ENCODE measurements around the gene TPCN1. TPM values are rescaled to one million over a fixed set of nuclear protein-coding genes. Genes with fewer than 3 reads are reported as not detected.
A peak's percentile ranks its signal among the peaks of the same experiment; 100 is the strongest.

Gene TPCN1
- total and polyA plus RNA-seq, 2 experiments from 2014 or later: 13.4 to 24.2 TPM

GRCh38 chr12:113271853-113272561 lies 50.7 kb downstream of the TPCN1 start:
- DNase-seq (ENCODE audit: low read depth in 1 of 2, low spot score in 1 of 2): peak in 1 of 2 donors; percentile 91
- Histone ChIP-seq H3K9me3 (ENCODE audit: low read depth) (no peaks in the 10 kb centered on the region), H3K27ac (no peak overlapping the region), H3K36me3 (no peaks in the 10 kb centered on the region), H3K4me1 (ENCODE audit: low read depth) (peaks cover 3% of the 10 kb centered on the region), H3K4me3 (no peak overlapping the region), H3K27me3 (no peaks in the 10 kb centered on the region)
- no peak for TF ChIP-seq CTCF (IDR thresholded peaks at IDR 0.05; ENCODE audit: low read depth, low read length)

GRCh38 chr12:113273053-113273725 lies 51.9 kb downstream of the TPCN1 start:
- peak in 1 of 2 donors; percentile 34 for DNase-seq (ENCODE audit: low read depth in 1 of 2, low spot score in 1 of 2)
- no peak overlapping the region for H3K27ac ChIP-seq
- TF ChIP-seq CTCF (IDR thresholded peaks at IDR 0.05; ENCODE audit: low read depth, low read length): no peak
- no peaks in the 10 kb centered on the region for H3K27me3 ChIP-seq
- H3K4me1 ChIP-seq (ENCODE audit: low read depth): peaks cover 3% of the 10 kb centered on the region
- H3K9me3 ChIP-seq (ENCODE audit: low read depth): no peaks in the 10 kb centered on the region
- H3K36me3 ChIP-seq: no peaks in the 10 kb centered on the region
- no peak overlapping the region for H3K4me3 ChIP-seq

GRCh38 chr12:113274848-113275247 lies 53.6 kb downstream of the TPCN1 start:
- no peak for TF ChIP-seq CTCF (IDR thresholded peaks at IDR 0.05; ENCODE audit: low read depth, low read length)
- H3K27me3 ChIP-seq: no peaks in the 10 kb centered on the region
- DNase-seq (ENCODE audit: low read depth in 1 of 2, low spot score in 1 of 2): peak in 1 of 2 donors; percentile 23
- no peak overlapping the region for H3K4me3 ChIP-seq
- H3K27ac ChIP-seq: no peak overlapping the region
- peaks cover 3% of the 10 kb centered on the region for H3K4me1 ChIP-seq (ENCODE audit: low read depth)
- H3K36me3 ChIP-seq: no peaks in the 10 kb centered on the region
- no peaks in the 10 kb centered on the region for H3K9me3 ChIP-seq (ENCODE audit: low read depth)

- TF ChIP-seq CTCF (IDR thresholded peaks at IDR 0.05; ENCODE audit: low read depth, low read length): no peak
- Histone ChIP-seq H3K27ac (no peak overlapping the region), H3K4me1 (ENCODE audit: low read depth) (peaks cover 3% of the 10 kb centered on the region), H3K9me3 (ENCODE audit: low read depth) (no peaks in the 10 kb centered on the region), H3K36me3 (no peaks in the 10 kb centered on the region), H3K27me3 (no peaks in the 10 kb centered on the region), H3K4me3 (no peak overlapping the region)
- peak in 1 of 2 donors; percentile 84 for DNase-seq (ENCODE audit: low read depth in 1 of 2, low spot score in 1 of 2)
Observed at GRCh38 chr12:113276306-113276705, 55.0 kb downstream of the TPCN1 start.

GRCh38 chr12:113276946-113277500 lies 55.8 kb downstream of the TPCN1 start:
- Histone ChIP-seq H3K4me1 (ENCODE audit: low read depth) (peaks cover 3% of the 10 kb centered on the region), H3K27ac (no peak overlapping the region), H3K9me3 (ENCODE audit: low read depth) (no peaks in the 10 kb centered on the region), H3K36me3 (no peaks in the 10 kb centered on the region), H3K27me3 (no peaks in the 10 kb centered on the region), H3K4me3 (no peak overlapping the region)
- no peak for TF ChIP-seq CTCF (IDR thresholded peaks at IDR 0.05; ENCODE audit: low read depth, low read length)
- DNase-seq (ENCODE audit: low read depth in 1 of 2, low spot score in 1 of 2): no peak

All from cardiac muscle cell (in vitro differentiated cells and primary cell).